NCI-H1417 treated with DMSO at 0.1 percent for 48 hours (cell line): ENCODE measurements around the gene BCL2L12.

ENCODE experiments used
- DNase-seq: peaks from one replicate; lab custom pipeline; 2025; lab: John Stamatoyannopoulos, UW

Gene BCL2L12

DNA sequence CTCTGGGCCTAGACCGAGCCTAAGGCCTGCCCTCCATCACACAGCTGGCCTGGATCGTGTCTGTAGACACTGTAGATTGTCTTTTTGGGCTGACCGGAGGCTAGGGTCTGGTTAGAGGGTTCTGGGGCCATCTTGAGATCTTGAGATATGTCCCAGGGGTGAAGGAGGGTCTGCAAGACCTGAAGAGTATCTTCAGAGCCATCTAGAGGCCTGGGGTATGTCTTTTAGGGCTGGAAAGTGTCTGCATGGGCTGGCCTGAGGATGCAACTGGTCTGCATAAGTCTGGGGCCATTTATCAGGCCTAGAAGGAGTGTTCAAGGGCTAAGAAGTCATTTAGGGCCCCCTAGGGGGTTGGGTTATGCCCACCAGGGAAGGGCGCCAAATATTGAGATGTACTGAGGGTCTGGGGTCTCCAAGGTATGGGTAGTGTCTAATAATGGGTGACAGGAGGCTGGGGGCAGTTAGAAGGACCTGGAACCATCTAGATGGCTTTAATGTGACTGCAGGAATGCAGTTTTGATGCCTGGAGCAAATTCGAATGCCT is 23.2 kb upstream of the BCL2L12 start:
- no peak for DNase-seq

DNA sequence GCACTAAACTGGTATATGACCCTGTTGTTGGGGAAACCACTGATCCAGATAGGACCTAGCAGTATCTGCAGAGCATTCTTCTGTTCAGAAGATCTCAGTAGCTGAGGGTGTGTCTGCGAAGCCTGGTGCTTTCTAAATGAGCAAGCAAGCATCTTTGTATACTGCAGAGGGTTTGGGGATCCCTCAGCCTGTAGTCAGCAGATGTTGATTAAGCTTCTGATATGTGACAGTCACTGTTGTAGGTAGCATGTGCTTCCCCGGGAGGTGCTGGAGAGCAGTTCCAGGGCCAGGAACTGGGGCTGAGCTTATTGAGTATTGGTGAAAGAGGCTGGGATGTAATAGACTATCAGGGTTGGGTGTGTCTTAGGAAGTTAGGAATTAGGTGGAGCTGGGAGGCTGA is 22.3 kb upstream of the BCL2L12 start:
- DNase-seq, result no peak

GRCh38 chr19:49645592-49645991 is 20.1 kb upstream of the BCL2L12 start:
- DNase-seq, result no peak

GRCh38 chr19:49645995-49646394 is 19.7 kb upstream of the BCL2L12 start:
- no peak for DNase-seq

DNA sequence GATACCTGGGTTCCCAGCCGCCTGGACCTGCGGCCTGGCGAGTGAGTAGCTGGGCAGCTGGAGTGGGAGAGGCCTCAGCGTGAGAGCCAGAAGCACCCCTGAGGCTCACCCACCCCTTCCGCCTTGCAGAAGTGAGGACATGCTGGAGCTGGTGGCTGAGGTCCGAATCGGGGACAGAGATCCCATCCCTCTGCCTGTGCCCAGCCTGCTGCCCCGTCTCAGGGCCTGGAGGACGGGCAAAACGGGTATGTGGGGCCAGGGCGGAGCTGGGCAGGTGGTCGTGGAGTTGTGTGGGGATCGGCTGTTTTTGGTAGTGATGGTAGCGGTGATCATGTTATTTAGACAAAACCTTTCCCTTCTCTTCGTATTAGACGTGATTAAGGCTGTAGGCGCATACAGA is 19.1 kb upstream of the BCL2L12 start:
- DNase-seq, result no peak

- no peak for DNase-seq
Observed at GRCh38 chr19:49651029-49651819, 14.5 kb upstream of the BCL2L12 start.

DNA sequence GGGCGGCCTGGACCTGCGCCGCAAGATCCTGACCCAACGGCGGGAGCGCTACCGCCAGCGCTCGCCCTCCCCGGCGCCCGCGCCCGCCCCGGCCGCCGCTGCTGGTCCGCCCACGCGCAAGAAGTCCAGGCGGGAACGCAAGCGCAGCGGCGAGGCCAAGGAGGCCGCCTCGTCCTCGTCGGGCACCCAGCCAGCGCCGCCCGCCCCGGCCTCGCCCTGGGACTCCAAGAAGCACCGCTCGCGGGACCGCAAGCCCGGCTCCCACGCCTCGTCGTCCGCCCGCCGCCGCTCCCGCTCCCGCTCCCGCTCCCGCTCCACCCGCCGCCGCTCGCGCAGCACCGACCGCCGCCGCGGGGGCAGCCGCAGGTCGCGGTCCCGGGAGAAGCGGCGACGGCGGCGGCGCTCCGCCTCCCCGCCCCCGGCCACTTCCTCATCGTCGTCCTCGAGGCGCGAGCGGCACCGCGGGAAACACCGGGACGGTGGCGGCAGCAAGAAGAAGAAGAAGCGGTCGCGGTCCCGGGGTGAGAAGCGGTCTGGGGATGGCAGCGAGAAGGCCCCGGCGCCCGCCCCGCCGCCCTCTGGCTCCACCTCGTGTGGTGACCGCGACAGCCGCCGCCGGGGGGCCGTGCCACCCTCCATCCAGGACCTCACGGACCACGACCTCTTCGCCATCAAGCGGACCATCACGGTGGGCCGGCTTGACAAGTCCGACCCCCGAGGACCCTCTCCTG is 13.7 kb upstream of the BCL2L12 start:
- DNase-seq, result no peak

GRCh38 chr19:49652551-49653465 is 12.9 kb upstream of the BCL2L12 start:
- DNase-seq, result no peak

DNA sequence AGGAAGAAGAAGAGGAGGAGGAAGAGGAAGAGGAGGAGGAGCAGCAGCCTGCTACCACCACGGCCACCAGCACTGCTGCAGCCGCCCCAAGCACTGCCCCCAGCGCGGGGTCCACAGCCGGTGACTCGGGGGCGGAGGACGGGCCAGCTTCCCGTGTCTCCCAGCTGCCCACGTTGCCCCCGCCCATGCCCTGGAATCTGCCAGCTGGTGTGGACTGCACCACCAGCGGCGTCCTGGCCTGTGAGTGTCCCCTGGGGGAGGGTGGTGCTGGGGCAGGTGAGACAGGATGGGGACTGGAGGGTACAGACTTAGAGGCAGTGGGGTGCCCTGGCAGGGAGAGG is 12.3 kb upstream of the BCL2L12 start:
- DNase-seq, result no peak

GRCh38 chr19:49654581-49654980 is 11.2 kb upstream of the BCL2L12 start:
- no peak for DNase-seq

DNA sequence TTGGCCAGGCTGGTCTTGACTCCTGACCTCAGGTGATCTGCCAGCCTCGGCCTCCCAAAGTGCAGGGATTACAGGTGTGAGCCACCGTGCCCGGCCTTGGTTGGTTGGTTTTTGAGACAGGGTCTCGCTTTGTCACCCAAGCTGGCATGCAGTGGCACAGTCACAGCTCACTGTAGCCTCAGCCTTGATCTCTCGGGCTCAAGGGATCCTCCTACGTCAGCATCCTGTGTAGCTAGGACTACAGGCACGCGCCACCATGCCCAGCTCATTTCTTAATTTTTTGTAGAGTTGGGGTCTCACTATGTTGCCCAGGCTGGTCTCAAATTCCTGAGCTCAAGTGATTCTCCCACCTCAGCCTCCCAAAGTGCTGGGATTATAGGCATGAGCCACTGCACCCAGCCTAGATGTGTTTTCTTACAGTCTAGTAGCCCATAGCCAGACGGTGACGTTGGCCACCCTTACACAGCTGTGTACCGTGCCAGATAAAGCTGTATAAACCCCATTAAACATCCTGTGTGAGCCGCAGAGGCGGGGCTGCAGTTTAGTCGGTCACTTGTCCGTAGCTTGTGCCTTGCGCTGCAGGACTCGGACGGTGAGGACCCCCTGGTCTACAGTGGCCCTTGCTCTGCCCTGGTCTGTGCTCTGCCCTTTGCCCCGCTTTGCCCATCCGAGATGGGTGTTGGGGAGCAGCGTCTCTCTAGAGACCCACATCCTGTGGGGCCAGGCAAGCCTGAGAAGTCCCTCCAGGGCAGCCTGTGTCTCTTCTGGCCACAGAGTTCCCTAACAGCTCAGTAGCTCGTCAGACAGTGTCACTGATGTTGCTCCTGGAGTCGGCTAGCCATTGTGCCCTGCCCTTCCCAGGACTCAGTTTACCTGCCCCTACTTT is 9.9 kb upstream of the BCL2L12 start:
- DNase-seq, result no peak

- no peak for DNase-seq
Observed at GRCh38 chr19:49656456-49657109, 9.2 kb upstream of the BCL2L12 start.

GRCh38 chr19:49657493-49658138 is 8.1 kb upstream of the BCL2L12 start:
- DNase-seq, result no peak

GRCh38 chr19:49658139-49658517 is 7.6 kb upstream of the BCL2L12 start:
- no peak for DNase-seq

DNA sequence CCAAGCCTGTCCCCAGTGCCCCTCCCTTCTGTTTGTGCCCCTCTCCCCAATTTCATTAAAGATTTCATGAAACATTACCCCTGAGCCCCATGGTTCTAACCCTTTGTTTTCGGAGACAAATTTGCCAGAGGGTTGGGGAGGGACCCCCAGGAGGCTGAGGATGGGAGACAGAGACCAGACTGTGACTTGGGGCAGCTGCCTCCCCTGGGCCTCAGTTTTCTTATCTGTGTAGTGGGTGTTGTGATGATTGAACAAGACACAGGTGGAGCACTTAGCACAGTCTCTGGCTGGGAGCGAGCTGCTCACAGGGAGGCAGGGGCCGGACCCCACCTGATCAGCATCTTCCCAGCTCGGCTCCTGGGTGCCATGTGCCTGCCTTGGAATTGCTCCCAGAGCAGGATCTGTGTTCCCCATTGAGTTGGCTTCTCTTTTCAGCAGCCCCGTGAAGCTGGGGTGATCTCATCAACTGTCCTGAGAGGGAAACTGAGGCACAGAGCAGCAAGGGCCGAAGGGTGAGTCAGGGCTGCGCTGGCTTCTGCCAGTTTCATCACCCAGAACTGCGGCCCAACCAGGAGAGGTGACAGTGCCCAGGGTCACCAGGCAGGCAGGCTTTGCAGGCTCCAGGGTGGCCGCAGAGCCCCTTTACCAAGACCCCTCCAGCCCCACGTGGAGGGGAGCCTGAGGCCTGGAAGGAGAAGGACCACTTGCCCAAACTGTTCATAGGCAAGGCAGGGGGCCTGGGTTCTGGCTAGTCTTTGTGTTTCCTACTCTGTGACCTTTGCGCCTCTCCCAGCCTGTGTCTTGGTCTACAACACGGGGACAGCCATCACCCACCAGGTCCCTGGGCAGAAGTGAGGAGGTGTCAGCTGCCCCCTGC is 6.9 kb upstream of the BCL2L12 start:
- DNase-seq, result no peak

GRCh38 chr19:49660338-49660961 is 5.3 kb upstream of the BCL2L12 start:
- DNase-seq, result no peak

DNA sequence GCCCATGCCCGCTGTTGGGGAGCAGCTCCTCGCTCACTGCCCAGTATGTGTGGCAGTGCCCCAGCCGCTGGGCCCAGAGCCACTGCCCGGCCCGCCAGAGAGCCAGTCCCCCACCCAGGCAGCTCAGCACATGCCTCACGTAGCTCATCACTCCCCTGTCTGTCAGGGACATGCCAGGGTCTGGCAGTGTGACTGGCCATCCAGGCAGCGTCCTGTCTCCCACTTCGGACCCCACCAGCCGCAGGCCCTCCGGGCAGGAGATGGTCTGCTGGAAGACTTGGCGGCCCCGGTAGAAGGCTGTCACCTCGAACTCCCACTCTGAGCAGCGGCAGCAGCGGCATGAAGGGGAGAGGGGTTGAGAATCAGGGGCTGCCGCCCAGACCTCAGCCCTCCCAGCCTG is 3.7 kb upstream of the BCL2L12 start:
- no peak for DNase-seq

GRCh38 chr19:49663224-49663623 is 2.5 kb upstream of the BCL2L12 start:
- no peak for DNase-seq
